Gastrocnemius medialis (tissue), 4 donors: ENCODE data around the gene FTHL17.

ENCODE experiments used
- POLR2A ChIP-seq, 2 donors: fragments of 450-650 bp; IDR thresholded peaks; one replicate each; pipeline ENCODE4 v1.6.1; 2017; ENCODE audit warnings: antibody characterized with exemption in 2 of 2, mild to moderate bottlenecking in 2 of 2, moderate library complexity in 2 of 2
- TF ChIP-seq, protein P1 (sequence below), 5 experiments: fragments of 450-650 bp in 3 of 5; fragments of 200-600 bp in 2 of 5; sonication (generic) in 2 of 5; IDR thresholded peaks in 4 of 5; conservative IDR thresholded peaks in 1 of 5; 1 replicate in 4 of 5; 2 replicates in 1 of 5; pipeline ENCODE4 v1.5.1; 2016 to 2019; ENCODE audit warnings: antibody characterized with exemption in 5 of 5, mild to moderate bottlenecking in 3 of 5, moderate library complexity in 3 of 5

DNA sequence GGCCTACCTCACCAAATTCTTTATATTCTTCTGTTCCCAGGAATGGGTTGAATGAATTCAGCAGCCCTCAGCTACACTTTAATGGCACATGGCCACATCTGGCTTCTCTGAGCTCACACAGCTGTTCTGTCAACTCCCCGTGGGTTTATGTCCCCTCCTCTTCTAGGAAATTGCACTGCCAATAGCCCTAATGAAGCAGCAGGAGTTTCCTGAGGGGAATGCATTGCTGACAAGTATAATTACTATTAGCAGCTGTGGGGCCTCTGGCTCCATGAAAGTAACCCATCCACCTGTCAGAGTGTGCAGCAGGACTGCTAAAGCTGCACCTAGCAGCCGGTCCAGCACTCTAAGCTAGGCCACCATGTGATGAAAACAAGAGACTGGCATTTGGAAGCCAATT is 50.3 kb downstream of the FTHL17 start:
- TF ChIP-seq, protein P1, sequence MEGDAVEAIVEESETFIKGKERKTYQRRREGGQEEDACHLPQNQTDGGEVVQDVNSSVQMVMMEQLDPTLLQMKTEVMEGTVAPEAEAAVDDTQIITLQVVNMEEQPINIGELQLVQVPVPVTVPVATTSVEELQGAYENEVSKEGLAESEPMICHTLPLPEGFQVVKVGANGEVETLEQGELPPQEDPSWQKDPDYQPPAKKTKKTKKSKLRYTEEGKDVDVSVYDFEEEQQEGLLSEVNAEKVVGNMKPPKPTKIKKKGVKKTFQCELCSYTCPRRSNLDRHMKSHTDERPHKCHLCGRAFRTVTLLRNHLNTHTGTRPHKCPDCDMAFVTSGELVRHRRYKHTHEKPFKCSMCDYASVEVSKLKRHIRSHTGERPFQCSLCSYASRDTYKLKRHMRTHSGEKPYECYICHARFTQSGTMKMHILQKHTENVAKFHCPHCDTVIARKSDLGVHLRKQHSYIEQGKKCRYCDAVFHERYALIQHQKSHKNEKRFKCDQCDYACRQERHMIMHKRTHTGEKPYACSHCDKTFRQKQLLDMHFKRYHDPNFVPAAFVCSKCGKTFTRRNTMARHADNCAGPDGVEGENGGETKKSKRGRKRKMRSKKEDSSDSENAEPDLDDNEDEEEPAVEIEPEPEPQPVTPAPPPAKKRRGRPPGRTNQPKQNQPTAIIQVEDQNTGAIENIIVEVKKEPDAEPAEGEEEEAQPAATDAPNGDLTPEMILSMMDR (IDR thresholded peaks at IDR 0.05 in 4 of 5, conservative IDR thresholded peaks at IDR 0.05 in 1 of 5) = no peak
- TF ChIP-seq POLR2A (IDR thresholded peaks at IDR 0.05) = no peak
